ENCODE data around the gene PBX1. TPM values are rescaled to one million over a fixed set of nuclear protein-coding genes. Genes with fewer than 3 reads are reported as not detected.

Gene PBX1
- total and polyA plus RNA-seq, 2 donors (not counting 3 experiments of a cell fraction or from before 2014, with no cell fraction given), result 10.7 to 24.1 TPM

DNA sequence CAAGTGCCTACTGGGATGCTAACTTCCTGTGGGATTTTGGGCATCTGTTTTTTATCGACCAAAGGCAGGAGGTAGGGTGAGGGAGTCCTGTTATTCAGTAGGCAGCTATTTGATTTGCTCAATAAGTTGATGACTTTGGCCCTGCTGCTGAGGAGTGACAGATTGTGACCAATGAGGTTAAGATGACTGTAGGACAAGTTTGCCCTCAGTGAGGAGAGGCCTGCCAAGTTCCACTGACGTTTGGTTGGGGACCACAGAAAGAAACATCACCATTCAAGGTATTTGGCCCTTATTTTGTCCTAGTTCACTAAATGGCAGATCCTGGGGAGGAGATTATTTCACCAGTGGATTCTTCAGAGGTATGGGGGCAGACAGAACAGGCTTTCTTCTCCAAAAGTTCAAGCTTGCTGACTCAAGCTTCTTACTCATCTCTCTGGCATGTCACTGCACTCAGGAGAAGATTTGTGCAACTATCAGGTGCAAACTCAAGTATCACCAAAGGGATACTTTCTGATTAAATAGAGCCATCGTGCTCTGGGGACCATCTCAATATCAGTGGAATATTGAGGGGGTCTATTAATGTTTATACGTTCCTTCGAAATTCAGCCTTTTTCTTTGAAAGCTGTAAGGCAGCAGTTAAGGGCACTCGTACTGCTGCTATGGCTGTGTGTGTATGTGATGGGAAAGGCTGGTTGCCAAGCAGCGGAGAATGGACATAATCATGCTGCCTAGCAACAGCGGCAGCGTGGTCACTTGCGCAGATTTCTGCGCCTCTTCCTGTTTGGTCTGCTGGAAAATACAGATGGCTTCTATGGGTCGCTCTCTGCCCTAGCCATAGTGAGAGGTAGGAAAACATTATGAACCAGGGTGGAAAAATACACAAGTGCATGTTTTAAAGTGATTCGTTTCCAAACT is 78.7 kb downstream of the PBX1 start:
- no peak for FAIRE-seq
- no peaks in the 10 kb centered on the region for H3K36me3 ChIP-seq (ENCODE audit: control insufficient read depth in 2 of 2, extremely low read depth in 1 of 2, insufficient read depth in 2 of 2, low read length in 2 of 2)
- no peaks in the 10 kb centered on the region for H3K4me1 ChIP-seq (ENCODE audit: control insufficient read depth, extremely low read depth, insufficient read depth, low read length)
- no peaks in the 10 kb centered on the region for H3K9me1 ChIP-seq (replicated peaks; ENCODE audit: control insufficient read depth, extremely low read depth, insufficient read depth, low read length)
- intact Hi-C loops (cut with micrococcal nuclease), result no loop called here
- no peak overlapping the region for H3K4me2 ChIP-seq (ENCODE audit: insufficient read depth, low read length)
- BruUV-seq (replicated peaks), result no TSS peak
- TF ChIP-seq EZH2 (IDR thresholded peaks at IDR 0.05; ENCODE audit: borderline replicate concordance, low read depth, low read length, severe bottlenecking), result no peak
- TF ChIP-seq MAX (IDR thresholded peaks at IDR 0.05; ENCODE audit: insufficient read depth, insufficient read length), result no peak
- no peak for TF ChIP-seq POLR2A (IDR thresholded peaks at IDR 0.05; ENCODE audit: low read depth, low read length)
- TF ChIP-seq JUN (IDR thresholded peaks at IDR 0.05; ENCODE audit: borderline replicate concordance, insufficient read depth, insufficient read length, low read depth), result no peak
- TF ChIP-seq, protein P1, sequence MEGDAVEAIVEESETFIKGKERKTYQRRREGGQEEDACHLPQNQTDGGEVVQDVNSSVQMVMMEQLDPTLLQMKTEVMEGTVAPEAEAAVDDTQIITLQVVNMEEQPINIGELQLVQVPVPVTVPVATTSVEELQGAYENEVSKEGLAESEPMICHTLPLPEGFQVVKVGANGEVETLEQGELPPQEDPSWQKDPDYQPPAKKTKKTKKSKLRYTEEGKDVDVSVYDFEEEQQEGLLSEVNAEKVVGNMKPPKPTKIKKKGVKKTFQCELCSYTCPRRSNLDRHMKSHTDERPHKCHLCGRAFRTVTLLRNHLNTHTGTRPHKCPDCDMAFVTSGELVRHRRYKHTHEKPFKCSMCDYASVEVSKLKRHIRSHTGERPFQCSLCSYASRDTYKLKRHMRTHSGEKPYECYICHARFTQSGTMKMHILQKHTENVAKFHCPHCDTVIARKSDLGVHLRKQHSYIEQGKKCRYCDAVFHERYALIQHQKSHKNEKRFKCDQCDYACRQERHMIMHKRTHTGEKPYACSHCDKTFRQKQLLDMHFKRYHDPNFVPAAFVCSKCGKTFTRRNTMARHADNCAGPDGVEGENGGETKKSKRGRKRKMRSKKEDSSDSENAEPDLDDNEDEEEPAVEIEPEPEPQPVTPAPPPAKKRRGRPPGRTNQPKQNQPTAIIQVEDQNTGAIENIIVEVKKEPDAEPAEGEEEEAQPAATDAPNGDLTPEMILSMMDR (IDR thresholded peaks at IDR 0.05; ENCODE audit: extremely low read depth in 1 of 2, insufficient read depth in 1 of 2, low read depth in 1 of 2, low read length in 2 of 2), result no peak
- no peak for TF ChIP-seq MYC (IDR thresholded peaks at IDR 0.05; ENCODE audit: low read depth, low read length)
- no peak for TF ChIP-seq FOS (IDR thresholded peaks at IDR 0.05; ENCODE audit: borderline replicate concordance, insufficient read depth, low read length)
- TF ChIP-seq POLR2AphosphoS5 (IDR thresholded peaks at IDR 0.05; ENCODE audit: insufficient read depth, low read depth, low read length), result no peak
- TF ChIP-seq GATA2 (IDR thresholded peaks at IDR 0.05; ENCODE audit: insufficient read depth, insufficient read length, low read depth, low read length), result no peak
- no peak overlapping the region for H3K4me3 ChIP-seq (replicated peaks in 1 of 3; ENCODE audit: insufficient read depth in 1 of 3, low read depth in 1 of 3, low read length in 3 of 3)
- H4K20me1 ChIP-seq (replicated peaks; ENCODE audit: control insufficient read depth, extremely low read depth, insufficient read depth, low read length), result no peaks in the 10 kb centered on the region
- CTCF ChIA-PET, result interaction anchor here (1.4 kb wide), 1 partner anchor 150 kb away, joined by 3 read pairs; no protein-coding TSS in a partner anchor
- no peak overlapping the region for H2AFZ ChIP-seq (ENCODE audit: low read depth, low read length)
- dilution Hi-C loops (cut with MboI; ENCODE audit: extremely low pct_ligation_motif_present, low sequenced_read_pairs), result no loop called here
- POLR2A ChIA-PET, result no interaction called here
- H3K9me3 ChIP-seq (replicated peaks; ENCODE audit: control insufficient read depth, insufficient read depth, low read length), result no peaks in the 10 kb centered on the region
- no peaks in the 10 kb centered on the region for H3K27me3 ChIP-seq (ENCODE audit: control insufficient read depth in 2 of 2, insufficient read depth in 2 of 2, low read length in 2 of 2)
- H3K27ac ChIP-seq (ENCODE audit: insufficient read depth, low read depth, low read length), result no peak overlapping the region
- no peaks in the 10 kb centered on the region for H3K79me2 ChIP-seq (ENCODE audit: control insufficient read depth, insufficient read depth, low read length)
- H3K9ac ChIP-seq (replicated peaks; ENCODE audit: extremely low read depth, insufficient read depth, low read length), result no peak overlapping the region
- no peak for DNase-seq (ENCODE audit: low read depth, low spot score)
